ENCODE results near the gene TRMT61A. TPM values are rescaled to one million over a fixed set of nuclear protein-coding genes. Genes with fewer than 3 reads are reported as not detected.
A peak's percentile ranks its signal among the peaks of the same experiment; 100 is the strongest.

TRMT61A gene
- total and polyA plus RNA-seq, 2 of the 13 experiments (the other 11 are each of a cell fraction or from before 2014, with no cell fraction given): 6.5 to 13.6 TPM

DNA sequence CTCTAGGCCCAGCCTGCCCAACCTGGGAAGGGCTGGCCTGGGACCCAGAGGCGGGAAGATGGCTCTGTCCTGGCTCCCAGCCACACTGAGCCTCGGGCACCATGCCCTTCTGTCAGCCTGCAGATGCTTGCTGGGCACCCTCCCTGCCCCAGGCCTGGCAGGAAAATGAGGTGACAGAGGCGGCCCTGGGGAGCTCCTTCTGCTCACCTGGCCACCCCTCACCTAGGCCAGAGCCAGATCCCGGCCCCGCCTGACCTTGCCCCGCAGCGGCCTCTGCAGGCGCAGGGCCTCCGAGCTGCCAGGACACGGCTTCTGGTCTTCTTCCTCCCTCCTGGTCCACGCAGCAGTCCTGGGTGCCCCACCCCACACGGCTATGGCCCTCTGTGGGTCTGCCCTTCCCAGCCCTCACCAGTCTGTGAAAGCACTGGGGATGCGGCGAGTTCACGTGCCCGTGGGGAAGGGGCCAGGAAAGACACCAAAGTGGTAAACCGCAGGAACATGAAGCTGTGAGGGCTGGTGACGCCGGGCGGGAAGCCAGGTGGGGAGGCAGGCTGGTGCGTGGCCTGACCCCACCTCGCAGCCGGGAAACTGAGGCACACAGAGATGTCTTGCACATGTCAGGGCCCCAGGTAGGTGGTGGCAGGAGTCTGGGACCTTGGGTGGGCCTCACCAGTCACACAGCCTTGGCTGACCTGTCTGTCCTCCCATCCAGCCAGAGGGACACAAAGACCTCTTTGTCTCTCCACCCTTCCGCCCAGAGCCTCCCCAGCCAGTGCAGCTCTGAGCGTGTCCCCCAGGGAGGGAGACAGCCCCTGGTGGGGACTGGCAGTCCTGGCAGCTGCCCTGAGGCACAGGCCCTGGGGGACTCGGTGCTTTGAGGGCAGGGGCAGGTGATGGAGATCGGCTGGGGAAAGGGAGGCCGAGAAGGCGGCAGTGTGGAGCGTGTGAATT, 20.6 kb downstream of the TRMT61A start (continued):
- TF ChIP-seq ZNF761 (CRISPR knock-in tag; conservative IDR thresholded peaks at IDR 0.05) (no peak), SOX13 (IDR thresholded peaks at IDR 0.05) (no peak), SOX13 (CRISPR knock-in tag; conservative IDR thresholded peaks at IDR 0.05 in 1 of 2, IDR thresholded peaks at IDR 0.05 in 1 of 2) (peak in 1 of 2 experiments; percentile 22; a peak in 1 of 4 replicates), MATR3 (CRISPR knock-in tag; IDR thresholded peaks at IDR 0.05) (no peak), ZNF326 (CRISPR knock-in tag; IDR thresholded peaks at IDR 0.05; ENCODE audit: borderline replicate concordance) (no peak), ZNF441 (CRISPR knock-in tag; IDR thresholded peaks at IDR 0.05; ENCODE audit: borderline replicate concordance) (0 out of 2 replicates have a peak, but pooled peaks have one; percentile 13), ZBTB21 (CRISPR knock-in tag; IDR thresholded peaks at IDR 0.05) (no peak), ZNF430 (CRISPR knock-in tag; IDR thresholded peaks at IDR 0.05) (peak; percentile 50; the same call in 1 of the 2 replicates), SAFB2 (CRISPR knock-in tag; IDR thresholded peaks at IDR 0.05; ENCODE audit: borderline replicate concordance, low read depth) (no peak; the same call in 1 of the 2 replicates), NCOA1 (CRISPR knock-in tag; IDR thresholded peaks at IDR 0.05) (no peak), ATF7 (IDR thresholded peaks at IDR 0.05) (no peak), ATF7 (CRISPR knock-in tag; IDR thresholded peaks at IDR 0.05) (no peak), THAP11 (CRISPR knock-in tag; IDR thresholded peaks at IDR 0.05) (peak; percentile 25; the same call in 1 of the 2 replicates), ZMYM4 (CRISPR knock-in tag; IDR thresholded peaks at IDR 0.05) (no peak), RBM22 (optimal IDR thresholded peaks at IDR 0.05; ENCODE audit: low read length) (no peak), GZF1 (CRISPR knock-in tag; IDR thresholded peaks at IDR 0.05) (no peak)
- TF ChIP-seq, protein P1, sequence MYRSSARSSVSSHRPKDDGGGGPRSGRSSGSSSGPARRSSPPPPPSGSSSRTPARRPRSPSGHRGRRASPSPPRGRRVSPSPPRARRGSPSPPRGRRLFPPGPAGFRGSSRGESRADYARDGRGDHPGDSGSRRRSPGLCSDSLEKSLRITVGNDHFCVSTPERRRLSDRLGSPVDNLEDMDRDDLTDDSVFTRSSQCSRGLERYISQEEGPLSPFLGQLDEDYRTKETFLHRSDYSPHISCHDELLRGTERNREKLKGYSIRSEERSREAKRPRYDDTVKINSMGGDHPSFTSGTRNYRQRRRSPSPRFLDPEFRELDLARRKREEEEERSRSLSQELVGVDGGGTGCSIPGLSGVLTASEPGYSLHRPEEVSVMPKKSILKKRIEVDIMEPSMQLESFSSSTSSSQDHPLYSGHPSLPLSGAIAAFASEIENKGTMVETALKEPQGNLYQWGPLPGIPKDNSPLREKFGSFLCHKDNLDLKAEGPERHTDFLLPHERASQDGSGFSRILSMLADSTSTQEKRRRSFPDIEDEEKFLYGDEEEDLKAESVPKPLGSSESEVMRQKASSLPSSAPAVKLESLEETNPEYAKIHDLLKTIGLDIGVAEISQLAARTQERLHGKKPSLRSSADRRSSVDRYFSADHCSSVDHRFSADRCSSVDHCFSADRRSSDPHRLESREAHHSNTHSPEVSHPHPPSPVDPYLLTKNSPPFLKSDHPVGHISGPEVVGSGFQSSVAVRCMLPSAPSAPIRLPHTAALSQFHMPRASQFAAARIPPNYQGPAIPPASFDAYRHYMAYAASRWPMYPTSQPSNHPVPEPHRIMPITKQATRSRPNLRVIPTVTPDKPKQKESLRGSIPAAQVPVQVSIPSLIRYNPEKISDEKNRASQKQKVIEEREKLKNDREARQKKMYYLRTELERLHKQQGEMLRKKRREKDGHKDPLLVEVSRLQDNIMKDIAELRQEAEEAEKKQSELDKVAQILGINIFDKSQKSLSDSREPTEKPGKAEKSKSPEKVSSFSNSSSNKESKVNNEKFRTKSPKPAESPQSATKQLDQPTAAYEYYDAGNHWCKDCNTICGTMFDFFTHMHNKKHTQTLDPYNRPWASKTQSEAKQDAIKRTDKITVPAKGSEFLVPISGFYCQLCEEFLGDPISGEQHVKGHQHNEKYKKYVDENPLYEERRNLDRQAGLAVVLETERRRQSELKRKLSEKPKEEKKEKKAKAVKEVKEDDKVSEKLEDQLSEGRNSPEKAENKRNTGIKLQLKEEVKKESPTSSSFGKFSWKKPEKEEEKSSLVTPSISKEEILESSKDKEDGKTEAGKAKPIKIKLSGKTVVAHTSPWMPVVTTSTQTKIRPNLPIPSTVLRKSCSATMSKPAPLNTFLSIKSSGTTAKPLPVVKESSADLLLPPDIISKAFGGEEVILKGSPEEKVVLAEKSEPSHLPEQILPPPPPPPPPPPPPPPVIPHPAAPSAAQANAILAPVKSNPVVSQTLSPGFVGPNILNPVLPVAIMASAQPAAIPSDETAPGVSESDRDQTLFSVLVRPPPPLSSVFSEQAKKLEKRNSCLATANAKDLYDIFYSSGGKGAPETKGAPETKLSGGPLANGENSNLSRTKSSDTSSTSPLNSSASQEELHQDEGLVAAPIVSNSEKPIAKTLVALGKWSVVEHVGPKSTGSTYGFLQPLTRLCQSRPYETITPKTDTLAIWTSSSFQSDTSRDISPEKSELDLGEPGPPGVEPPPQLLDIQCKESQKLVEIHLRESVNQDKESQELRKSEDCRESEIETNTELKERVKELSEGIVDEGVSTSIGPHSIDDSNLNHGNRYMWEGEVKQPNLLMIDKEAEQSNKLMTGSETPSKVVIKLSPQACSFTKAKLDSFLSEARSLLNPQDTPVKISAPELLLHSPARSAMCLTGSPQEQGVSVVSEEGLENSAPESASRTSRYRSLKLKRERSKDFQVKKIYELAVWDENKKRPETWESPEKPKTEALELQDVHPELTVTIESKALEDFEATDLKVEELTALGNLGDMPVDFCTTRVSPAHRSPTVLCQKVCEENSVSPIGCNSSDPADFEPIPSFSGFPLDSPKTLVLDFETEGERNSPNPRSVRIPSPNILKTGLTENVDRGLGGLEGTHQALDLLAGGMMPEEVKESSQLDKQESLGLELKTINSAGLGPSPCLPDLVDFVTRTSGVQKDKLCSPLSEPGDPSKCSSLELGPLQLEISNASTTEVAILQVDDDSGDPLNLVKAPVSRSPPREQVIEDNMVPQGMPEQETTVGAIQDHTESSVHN (CRISPR knock-in tag; IDR thresholded peaks at IDR 0.05): no peak
- TF ChIP-seq, protein P2, sequence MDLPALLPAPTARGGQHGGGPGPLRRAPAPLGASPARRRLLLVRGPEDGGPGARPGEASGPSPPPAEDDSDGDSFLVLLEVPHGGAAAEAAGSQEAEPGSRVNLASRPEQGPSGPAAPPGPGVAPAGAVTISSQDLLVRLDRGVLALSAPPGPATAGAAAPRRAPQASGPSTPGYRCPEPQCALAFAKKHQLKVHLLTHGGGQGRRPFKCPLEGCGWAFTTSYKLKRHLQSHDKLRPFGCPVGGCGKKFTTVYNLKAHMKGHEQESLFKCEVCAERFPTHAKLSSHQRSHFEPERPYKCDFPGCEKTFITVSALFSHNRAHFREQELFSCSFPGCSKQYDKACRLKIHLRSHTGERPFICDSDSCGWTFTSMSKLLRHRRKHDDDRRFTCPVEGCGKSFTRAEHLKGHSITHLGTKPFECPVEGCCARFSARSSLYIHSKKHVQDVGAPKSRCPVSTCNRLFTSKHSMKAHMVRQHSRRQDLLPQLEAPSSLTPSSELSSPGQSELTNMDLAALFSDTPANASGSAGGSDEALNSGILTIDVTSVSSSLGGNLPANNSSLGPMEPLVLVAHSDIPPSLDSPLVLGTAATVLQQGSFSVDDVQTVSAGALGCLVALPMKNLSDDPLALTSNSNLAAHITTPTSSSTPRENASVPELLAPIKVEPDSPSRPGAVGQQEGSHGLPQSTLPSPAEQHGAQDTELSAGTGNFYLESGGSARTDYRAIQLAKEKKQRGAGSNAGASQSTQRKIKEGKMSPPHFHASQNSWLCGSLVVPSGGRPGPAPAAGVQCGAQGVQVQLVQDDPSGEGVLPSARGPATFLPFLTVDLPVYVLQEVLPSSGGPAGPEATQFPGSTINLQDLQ (CRISPR knock-in tag; IDR thresholded peaks at IDR 0.05): no peak
